Liver (tissue), 9 donors: ENCODE results near the gene EFS. TPM values are rescaled to one million over a fixed set of nuclear protein-coding genes. Genes with fewer than 3 reads are reported as not detected.

Source experiments
- DNase-seq: peaks from one replicate; pipeline ENCODE4 v3.0.0-alpha.2; 2017; ENCODE audit warnings: low spot score
- H3K27ac ChIP-seq, 2 donors: one replicate each; pipeline ENCODE4 v1.7.0; 2013; ENCODE audit warnings: inconsistent platforms in 2 of 2, low read length in 2 of 2, control low read depth in 1 of 2, low read depth in 1 of 2, mild to moderate bottlenecking in 1 of 2
- H3K27me3 ChIP-seq, 4 donors: one replicate each; pipeline versions ENCODE4 v1.6.1 to v1.7.0; 2013; ENCODE audit warnings: low read length in 3 of 4, inconsistent platforms in 1 of 4, mild to moderate bottlenecking in 1 of 4, moderate library complexity in 1 of 4; ENCODE audit not compliant: control insufficient read depth in 4 of 4, insufficient read depth in 4 of 4
- H3K36me3 ChIP-seq, 4 donors: one replicate each; pipeline versions ENCODE4 v1.6.1 to v1.7.0; 2013; ENCODE audit warnings: low read length in 3 of 4, mild to moderate bottlenecking in 3 of 4, low read depth in 1 of 4, moderate library complexity in 1 of 4; ENCODE audit not compliant: control insufficient read depth in 4 of 4, insufficient read depth in 3 of 4
- H3K4me1 ChIP-seq, 4 donors: one replicate each; pipeline versions ENCODE4 v1.6.1 to v1.7.0; 2013; ENCODE audit warnings: low read length in 3 of 4, mild to moderate bottlenecking in 3 of 4, moderate library complexity in 1 of 4; ENCODE audit not compliant: control insufficient read depth in 4 of 4, insufficient read depth in 4 of 4
- H3K4me3 ChIP-seq, 3 donors: one replicate each; pipeline versions ENCODE4 v1.6.1 to v1.7.0; 2013; ENCODE audit warnings: low read length in 3 of 3, control low read depth in 1 of 3, low read depth in 1 of 3, mild to moderate bottlenecking in 1 of 3
- H3K9ac ChIP-seq, 2 donors: one replicate each; pipeline ENCODE4 v1.7.0; 2013; ENCODE audit warnings: low read length in 2 of 2, mild to moderate bottlenecking in 2 of 2, moderate library complexity in 2 of 2, control low read depth in 1 of 2, low read depth in 1 of 2
- H3K9me3 ChIP-seq, 4 donors: one replicate each; pipeline versions ENCODE4 v1.6.1 to v1.7.0; 2013; ENCODE audit warnings: low read length in 3 of 4; ENCODE audit not compliant: control insufficient read depth in 4 of 4
- EGR1 ChIP-seq, 2 donors: IDR thresholded peaks; 2 replicates each; pipeline ENCODE4 v1.6.1; 2016 to 2018; ENCODE audit warnings: antibody characterized with exemption in 2 of 2, low read depth in 2 of 2
- FOXA1 ChIP-seq: IDR thresholded peaks from 2 replicates; pipeline ENCODE4 v1.6.1; 2016; ENCODE audit warnings: antibody characterized with exemption
- FOXA2 ChIP-seq: IDR thresholded peaks from 2 replicates; pipeline ENCODE4 v1.6.1; 2016; ENCODE audit warnings: antibody characterized with exemption
- GABPA ChIP-seq, 2 donors: IDR thresholded peaks in 1 of 2; conservative IDR thresholded peaks in 1 of 2; 2 replicates each; pipeline ENCODE4 v1.6.1; 2016; ENCODE audit warnings: antibody characterized with exemption in 2 of 2, mild to moderate bottlenecking in 1 of 2, moderate library complexity in 1 of 2
- HNF4A ChIP-seq, 2 donors: conservative IDR thresholded peaks; 2 replicates each; pipeline ENCODE4 v1.6.1; 2016; ENCODE audit warnings: antibody characterized with exemption in 2 of 2, mild to moderate bottlenecking in 2 of 2
- HNF4G ChIP-seq: IDR thresholded peaks from 2 replicates; pipeline ENCODE4 v1.6.1; 2016; ENCODE audit warnings: antibody characterized with exemption
- JUND ChIP-seq, 2 donors: IDR thresholded peaks; 2 replicates each; pipeline ENCODE4 v1.6.1; 2016; ENCODE audit warnings: antibody characterized with exemption in 2 of 2
- RAD21 ChIP-seq, 2 donors: IDR thresholded peaks; 2 replicates each; pipeline ENCODE4 v1.6.1; 2016; ENCODE audit warnings: antibody characterized with exemption in 2 of 2, mild to moderate bottlenecking in 2 of 2
- REST ChIP-seq: IDR thresholded peaks from 2 replicates; pipeline ENCODE4 v1.6.1; 2016; ENCODE audit warnings: antibody characterized with exemption, mild to moderate bottlenecking
- RXRA ChIP-seq, 2 donors: IDR thresholded peaks; 2 replicates each; pipeline ENCODE4 v1.6.1; 2017 to 2018; ENCODE audit warnings: antibody characterized with exemption in 2 of 2, mild to moderate bottlenecking in 1 of 2
- SP1 ChIP-seq: IDR thresholded peaks from 2 replicates; pipeline ENCODE4 v1.6.1; 2018; ENCODE audit warnings: antibody characterized with exemption, mild to moderate bottlenecking
- TAF1 ChIP-seq: conservative IDR thresholded peaks from 2 replicates; pipeline ENCODE4 v1.6.1; 2016; ENCODE audit warnings: antibody characterized with exemption, mild to moderate bottlenecking
- YY1 ChIP-seq: IDR thresholded peaks from 2 replicates; pipeline ENCODE4 v1.6.1; 2016; ENCODE audit warnings: antibody characterized with exemption, mild to moderate bottlenecking
- ZBTB33 ChIP-seq: IDR thresholded peaks from 2 replicates; pipeline ENCODE4 v1.6.1; 2016; ENCODE audit warnings: antibody characterized with exemption
- WGBS: extraction: QIAGEN DNeasy Blood & Tissue Kit; methylation state at CpG from one replicate; pipeline ENCODE4 v1.1.7; 2013; 5-methylcytosine and 5-hydroxymethylcytosine counted together
- polyA plus RNA-seq, 2 donors: library from polyadenylated mRNA; stranded (reverse) in 1 of 2; unstranded in 1 of 2; fragments of 200-250 nt in 1 of 2; fragments of >200 nt in 1 of 2; fragmentation: Nextera tagmentation in 1 of 2; extraction: Ambion mirVana in 1 of 2; gene quantifications; one replicate each; pipeline versions ENCODE4 v1.2.1 to v1.2.3, GENCODE V29; 2013 to 2015
- total RNA-seq, 2 donors: library from RNA; depleted of rRNA; stranded (reverse); fragments of >200 nt; gene quantifications; one replicate each; pipeline ENCODE4 v1.2.3, GENCODE V29; 2014
- TF ChIP-seq, protein P1 (sequence below): IDR thresholded peaks from 2 replicates; pipeline ENCODE4 v1.6.1; 2016; ENCODE audit warnings: antibody characterized with exemption
- TF ChIP-seq, protein P2 (sequence below): fragments of 150-350 bp; IDR thresholded peaks from 2 replicates; pipeline ENCODE4 v1.5.1; 2017; ENCODE audit warnings: improper control_type of control experiment, low read depth, low read length; ENCODE audit not compliant: missing input control
- TF ChIP-seq, protein P3 (sequence below): IDR thresholded peaks from 2 replicates; pipeline ENCODE4 v1.6.1; 2016; ENCODE audit warnings: antibody characterized with exemption
- donor health status: healthy.
- donor health status: healthy.
- donor health status: healthy.
- donor health status: healthy.
- donor health status: healthy.

Gene EFS
- total and polyA plus RNA-seq, 4 donors: 0.10 to 0.69 (median 0.54) TPM

- Histone ChIP-seq H3K9ac (no peak overlapping the region), H3K27me3 (peaks cover 0 to 10% (median 5%) of the 10 kb centered on the region in 4 donors), H3K4me1 (no peaks in the 10 kb centered on the region), H3K36me3 (no peaks in the 10 kb centered on the region), H3K27ac (no peak overlapping the region), H3K4me3 (no peak overlapping the region), H3K9me3 (no peaks in the 10 kb centered on the region)
- no peak for DNase-seq
- 71% methylated on average over 4 of the region's 4 CpGs for WGBS
- TF ChIP-seq ZBTB33 (no peak), JUND (IDR thresholded peaks at IDR 0.05) (no peak), RAD21 (IDR thresholded peaks at IDR 0.05) (no peak), FOXA1 (no peak), HNF4G (no peak), FOXA2 (no peak), SP1 (no peak), HNF4A (conservative IDR thresholded peaks at IDR 0.05) (no peak), EGR1 (IDR thresholded peaks at IDR 0.05; ENCODE audit: low read depth in 2 of 2) (no peak)
- TF ChIP-seq, protein P1, sequence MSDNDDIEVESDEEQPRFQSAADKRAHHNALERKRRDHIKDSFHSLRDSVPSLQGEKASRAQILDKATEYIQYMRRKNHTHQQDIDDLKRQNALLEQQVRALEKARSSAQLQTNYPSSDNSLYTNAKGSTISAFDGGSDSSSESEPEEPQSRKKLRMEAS: no peak
These were observed 38.9 kb upstream of the EFS start for GRCh38 chr14:23403908-23404307.

- no peaks in the 10 kb centered on the region for H3K9me3 ChIP-seq
- no peak overlapping the region for H3K9ac ChIP-seq
- H3K4me3 ChIP-seq: no peak overlapping the region
- no peaks in the 10 kb centered on the region for H3K36me3 ChIP-seq
- H3K27me3 ChIP-seq: peaks cover 0 to 10% (median 5%) of the 10 kb centered on the region in 4 donors
- WGBS: 60% methylated on average over 7 of the region's 7 CpGs
- H3K4me1 ChIP-seq: no peaks in the 10 kb centered on the region
- TF ChIP-seq, protein P2, sequence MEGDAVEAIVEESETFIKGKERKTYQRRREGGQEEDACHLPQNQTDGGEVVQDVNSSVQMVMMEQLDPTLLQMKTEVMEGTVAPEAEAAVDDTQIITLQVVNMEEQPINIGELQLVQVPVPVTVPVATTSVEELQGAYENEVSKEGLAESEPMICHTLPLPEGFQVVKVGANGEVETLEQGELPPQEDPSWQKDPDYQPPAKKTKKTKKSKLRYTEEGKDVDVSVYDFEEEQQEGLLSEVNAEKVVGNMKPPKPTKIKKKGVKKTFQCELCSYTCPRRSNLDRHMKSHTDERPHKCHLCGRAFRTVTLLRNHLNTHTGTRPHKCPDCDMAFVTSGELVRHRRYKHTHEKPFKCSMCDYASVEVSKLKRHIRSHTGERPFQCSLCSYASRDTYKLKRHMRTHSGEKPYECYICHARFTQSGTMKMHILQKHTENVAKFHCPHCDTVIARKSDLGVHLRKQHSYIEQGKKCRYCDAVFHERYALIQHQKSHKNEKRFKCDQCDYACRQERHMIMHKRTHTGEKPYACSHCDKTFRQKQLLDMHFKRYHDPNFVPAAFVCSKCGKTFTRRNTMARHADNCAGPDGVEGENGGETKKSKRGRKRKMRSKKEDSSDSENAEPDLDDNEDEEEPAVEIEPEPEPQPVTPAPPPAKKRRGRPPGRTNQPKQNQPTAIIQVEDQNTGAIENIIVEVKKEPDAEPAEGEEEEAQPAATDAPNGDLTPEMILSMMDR: no peak
- TF ChIP-seq, protein P3, sequence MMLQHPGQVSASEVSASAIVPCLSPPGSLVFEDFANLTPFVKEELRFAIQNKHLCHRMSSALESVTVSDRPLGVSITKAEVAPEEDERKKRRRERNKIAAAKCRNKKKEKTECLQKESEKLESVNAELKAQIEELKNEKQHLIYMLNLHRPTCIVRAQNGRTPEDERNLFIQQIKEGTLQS: no peak
- TF ChIP-seq GABPA (IDR thresholded peaks at IDR 0.05 in 1 of 2, conservative IDR thresholded peaks at IDR 0.05 in 1 of 2): no peak
- no peak for TF ChIP-seq RAD21 (IDR thresholded peaks at IDR 0.05)
- TF ChIP-seq SP1: no peak
- TF ChIP-seq YY1: no peak
- no peak for TF ChIP-seq ZBTB33
- no peak for TF ChIP-seq HNF4A (conservative IDR thresholded peaks at IDR 0.05)
- TF ChIP-seq FOXA2: no peak
- no peak for TF ChIP-seq EGR1 (IDR thresholded peaks at IDR 0.05; ENCODE audit: low read depth in 2 of 2)
- TF ChIP-seq FOXA1: no peak
- no peak for TF ChIP-seq HNF4G
- no peak for TF ChIP-seq TAF1
- no peak for TF ChIP-seq RXRA (IDR thresholded peaks at IDR 0.05)
- TF ChIP-seq JUND (IDR thresholded peaks at IDR 0.05): no peak
- no peak for TF ChIP-seq REST
- DNase-seq: no peak
- H3K27ac ChIP-seq: no peak overlapping the region
These were observed 38.1 kb upstream of the EFS start for GRCh38 chr14:23403139-23403438.
